Lower leg skin (tissue), 4 donors: Measurements from ENCODE around the gene DNAJC18. TPM values are rescaled to one million over a fixed set of nuclear protein-coding genes. Genes with fewer than 3 reads are reported as not detected.
"Not testable (repeated sequence)": the region's sequence is repeated elsewhere in the genome, so short reads cannot be mapped to it uniquely, and the experiment has no call there.

Experiments used
- DNase-seq, 2 donors: peaks; one replicate each; pipeline ENCODE4 v3.0.0-alpha.2; 2019; ENCODE audit warnings: low spot score in 2 of 2
- H3K4me3 ChIP-seq: fragments of 200-600 bp; sonication (generic); 2 replicates; pipeline ENCODE4 v1.5.1; 2017; ENCODE audit warnings: mild to moderate bottlenecking, low read depth; ENCODE audit not compliant: poor library complexity, severe bottlenecking
- POLR2A ChIP-seq, 2 donors: fragments of 450-650 bp; IDR thresholded peaks; one replicate each; pipeline ENCODE4 v1.6.1; 2016 to 2017; ENCODE audit warnings: antibody characterized with exemption in 2 of 2, mild to moderate bottlenecking in 1 of 2, moderate library complexity in 1 of 2
- WGBS, 2 donors: methylation state at CpG; one replicate each; pipeline ENCODE4 v1.1.5; 2018; 5-methylcytosine and 5-hydroxymethylcytosine counted together
- intact Hi-C: fragments of 100-400 bp; cut with DNase I; formaldehyde crosslinking; loops from one replicate; pipeline ENCODE4 v1.15.0; 2023; ENCODE audit warnings: low total_unique reads
- total RNA-seq, 4 donors: library from RNA; depleted of rRNA; stranded (reverse); fragments of >200 nt; gene quantifications; one replicate each; pipeline ENCODE4 v1.1.0, GENCODE V29; 2016
- TF ChIP-seq, protein P1 (sequence below), 3 donors: fragments of 450-650 bp; IDR thresholded peaks; one replicate each; pipeline ENCODE4 v1.5.1; 2016; ENCODE audit warnings: antibody characterized with exemption in 3 of 3, mild to moderate bottlenecking in 3 of 3, moderate library complexity in 2 of 3

The DNAJC18 gene
- total RNA-seq, 4 donors from 2014 or later: 1.6 to 5.9 (median 3.5) TPM

DNA sequence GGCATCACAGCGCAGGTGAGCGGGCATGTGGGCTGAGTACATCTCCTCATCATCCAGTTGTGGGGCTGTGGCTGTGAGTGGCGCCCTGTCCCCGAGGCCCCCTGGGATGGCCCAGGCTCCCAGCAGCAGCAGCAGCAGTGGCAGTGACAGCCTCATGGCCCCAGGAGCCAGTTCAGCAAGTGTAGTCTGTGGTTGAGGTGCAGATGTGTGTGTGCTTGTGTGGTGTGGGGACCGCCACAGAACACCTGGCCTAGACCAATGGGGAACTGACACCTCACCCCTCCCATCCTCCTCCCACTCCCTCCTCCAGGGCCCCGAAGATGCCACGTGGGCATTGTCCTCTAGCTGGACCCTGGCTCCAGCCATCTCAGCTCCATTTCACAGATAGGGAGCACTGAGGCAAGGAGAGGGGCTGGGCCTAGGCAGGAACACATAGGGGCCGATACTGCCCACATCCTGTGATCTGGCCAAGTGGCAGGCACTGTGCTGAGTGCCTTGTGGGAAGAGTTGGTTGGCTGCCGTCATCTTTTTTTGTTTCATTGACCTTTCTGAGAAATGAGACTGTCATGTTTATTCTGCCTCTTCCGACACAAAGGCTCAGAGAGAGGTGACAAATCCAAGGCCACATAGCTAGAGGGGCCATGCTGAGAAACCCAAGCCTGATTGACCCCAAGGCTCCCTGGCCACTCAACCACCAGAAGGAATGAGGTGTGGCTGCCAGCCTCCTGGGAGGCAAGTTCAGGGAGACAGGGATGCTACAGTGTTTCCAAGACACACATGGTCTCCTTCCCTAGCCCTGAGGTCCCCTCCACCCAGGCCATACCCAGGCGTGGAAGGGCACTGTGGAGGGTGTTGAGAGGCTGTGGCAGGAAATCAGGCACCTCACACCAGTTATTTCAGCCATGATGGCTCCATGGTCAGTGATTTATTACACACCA is 49.4 kb downstream of the DNAJC18 start, which contains the start of gene MZB1:
Gene MZB1 (minus strand): TSS at position 213 of the 938 bp plus-strand sequence. CDS start 57 bp downstream, at position 156.
- TF ChIP-seq, protein P1, sequence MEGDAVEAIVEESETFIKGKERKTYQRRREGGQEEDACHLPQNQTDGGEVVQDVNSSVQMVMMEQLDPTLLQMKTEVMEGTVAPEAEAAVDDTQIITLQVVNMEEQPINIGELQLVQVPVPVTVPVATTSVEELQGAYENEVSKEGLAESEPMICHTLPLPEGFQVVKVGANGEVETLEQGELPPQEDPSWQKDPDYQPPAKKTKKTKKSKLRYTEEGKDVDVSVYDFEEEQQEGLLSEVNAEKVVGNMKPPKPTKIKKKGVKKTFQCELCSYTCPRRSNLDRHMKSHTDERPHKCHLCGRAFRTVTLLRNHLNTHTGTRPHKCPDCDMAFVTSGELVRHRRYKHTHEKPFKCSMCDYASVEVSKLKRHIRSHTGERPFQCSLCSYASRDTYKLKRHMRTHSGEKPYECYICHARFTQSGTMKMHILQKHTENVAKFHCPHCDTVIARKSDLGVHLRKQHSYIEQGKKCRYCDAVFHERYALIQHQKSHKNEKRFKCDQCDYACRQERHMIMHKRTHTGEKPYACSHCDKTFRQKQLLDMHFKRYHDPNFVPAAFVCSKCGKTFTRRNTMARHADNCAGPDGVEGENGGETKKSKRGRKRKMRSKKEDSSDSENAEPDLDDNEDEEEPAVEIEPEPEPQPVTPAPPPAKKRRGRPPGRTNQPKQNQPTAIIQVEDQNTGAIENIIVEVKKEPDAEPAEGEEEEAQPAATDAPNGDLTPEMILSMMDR (IDR thresholded peaks at IDR 0.05): no peak
- no peak for TF ChIP-seq POLR2A (IDR thresholded peaks at IDR 0.05)
- WGBS, 2 donors: 80 to 81% methylated on average over 10 to 11 of the region's 11 CpGs
- no peak for DNase-seq
- intact Hi-C loops: no loop called here
- H3K4me3 ChIP-seq: no peak within 1 kb of the TSS

DNA sequence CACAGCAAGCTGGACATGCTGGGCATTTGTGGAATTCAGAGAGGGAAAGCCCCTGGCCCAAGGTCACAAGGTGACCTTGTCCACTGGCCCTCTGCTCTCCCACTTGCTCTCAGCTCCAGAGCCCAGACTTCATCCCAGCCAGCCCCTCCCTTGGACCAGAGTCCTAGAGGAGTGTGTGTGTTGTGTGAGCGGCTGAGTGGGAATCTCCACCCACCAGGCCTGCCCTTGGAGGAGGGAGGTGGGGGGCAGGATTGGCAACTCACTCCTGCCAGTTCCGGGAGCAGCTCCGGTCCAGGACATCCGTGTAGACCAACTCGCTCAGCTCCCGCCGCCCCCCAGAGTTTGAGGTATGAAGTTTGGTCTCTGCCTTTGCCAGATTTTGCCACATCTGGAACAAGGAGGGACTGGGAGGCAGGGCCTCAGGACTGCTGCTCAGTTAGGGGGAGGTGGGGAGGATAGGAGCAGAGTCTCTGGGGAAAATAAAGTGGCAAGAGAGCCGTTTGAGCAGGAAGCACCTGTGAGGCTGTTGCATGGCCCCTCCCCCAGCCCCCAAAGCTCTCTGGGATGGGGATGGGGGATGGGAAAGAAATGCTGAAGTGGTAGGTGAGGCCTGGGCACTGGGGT is 51.0 kb downstream of the DNAJC18 start:
- peak in 1 of 2 donors; percentile 78 for DNase-seq
- no peak overlapping the region for H3K4me3 ChIP-seq
- 26 to 27% methylated on average over 7 to 8 of the region's 8 CpGs for WGBS, 2 donors
- no peak for TF ChIP-seq POLR2A (IDR thresholded peaks at IDR 0.05)
- TF ChIP-seq, protein P1 (IDR thresholded peaks at IDR 0.05): no peak
- intact Hi-C loops: no loop called here

DNA sequence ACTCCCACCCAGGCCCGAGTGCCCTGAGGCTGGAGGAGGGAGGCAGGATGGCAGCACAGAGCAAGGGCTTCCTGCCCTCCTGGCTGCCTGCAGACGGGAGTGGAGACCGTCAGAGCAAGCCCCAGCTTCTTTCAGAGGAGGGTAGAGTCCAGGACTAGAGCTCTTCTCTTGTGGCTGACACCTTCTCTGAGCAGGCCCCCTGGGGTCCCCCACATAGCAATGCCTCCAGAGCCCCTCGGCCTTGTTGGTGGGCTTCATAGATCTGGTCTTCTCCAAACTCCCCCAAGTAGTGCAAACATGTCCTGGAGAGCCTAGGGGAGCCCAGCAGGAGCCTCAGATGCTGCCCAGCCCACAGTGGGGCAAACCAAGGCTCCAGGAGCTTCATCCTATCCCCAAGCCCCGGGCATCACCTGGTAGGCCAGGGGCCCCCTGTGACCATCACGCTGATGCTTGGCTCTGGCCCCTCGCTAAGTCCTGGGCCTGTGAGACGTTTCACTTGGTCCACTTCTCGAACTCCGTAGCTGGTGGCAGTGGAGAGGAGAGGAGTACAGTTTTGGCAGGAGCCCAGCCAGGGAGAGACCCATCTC is 51.6 kb downstream of the DNAJC18 start:
- 68 to 86% methylated on average over 9 to 10 of the region's 10 CpGs for WGBS, 2 donors
- intact Hi-C loops: no loop called here
- DNase-seq: peak in 1 of 2 donors; percentile 79
- no peak for TF ChIP-seq POLR2A (IDR thresholded peaks at IDR 0.05)
- TF ChIP-seq, protein P1 (IDR thresholded peaks at IDR 0.05): no peak
- no peak overlapping the region for H3K4me3 ChIP-seq

DNA sequence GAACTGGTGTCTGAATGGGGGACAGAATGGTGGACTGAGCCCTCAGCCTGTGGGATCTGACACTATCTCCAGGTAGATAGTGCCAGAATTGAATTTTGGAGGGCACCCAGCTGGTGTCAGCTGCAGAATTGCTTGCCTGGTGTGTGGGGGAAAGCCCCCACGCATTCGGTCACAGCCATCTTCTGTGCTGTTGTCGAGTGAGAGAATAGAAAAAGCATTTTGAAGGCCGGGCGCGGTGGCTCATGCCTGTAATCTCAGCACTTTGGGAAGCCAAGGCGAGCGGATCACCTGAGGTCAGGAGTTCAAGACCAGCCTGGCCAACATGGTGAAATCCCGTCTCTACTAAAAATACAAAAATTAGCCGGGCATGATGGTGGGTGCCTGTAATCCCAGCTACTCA is 52.4 kb downstream of the DNAJC18 start:
- intact Hi-C loops, DNase-seq, H3K4me3 ChIP-seq: not testable (repeated sequence)
- WGBS, 2 donors: 91 to 92% methylated on average over 10 of the region's 10 CpGs

DNA sequence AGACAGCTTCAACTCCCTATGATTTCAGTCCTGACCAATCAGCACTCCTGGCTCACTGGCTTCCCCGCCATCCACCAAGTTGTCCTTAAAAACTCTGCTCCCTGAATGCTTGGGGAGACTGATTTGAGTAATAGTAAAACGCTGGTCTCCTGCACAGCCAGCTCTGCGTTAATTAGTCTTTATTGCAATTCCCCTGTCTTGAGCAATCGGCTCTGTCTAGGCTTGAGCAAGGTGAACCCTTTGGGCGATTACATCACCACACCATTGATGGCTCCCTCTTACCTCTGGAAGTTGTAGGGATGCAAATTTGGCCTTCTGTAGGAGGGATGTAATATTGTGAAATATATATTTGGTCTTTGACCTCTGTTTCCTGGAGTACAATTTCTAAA is 53.3 kb downstream of the DNAJC18 start:
- intact Hi-C loops: no loop called here
- TF ChIP-seq POLR2A (IDR thresholded peaks at IDR 0.05): no peak
- TF ChIP-seq, protein P1 (IDR thresholded peaks at IDR 0.05): no peak
- no peak overlapping the region for H3K4me3 ChIP-seq
- WGBS, 2 donors: 54 to 83% methylated on average over 5 of the region's 5 CpGs
- DNase-seq: peak in 1 of 2 donors; percentile 75
